ENCODE results near the gene CRELD1. TPM values are rescaled to one million over a fixed set of nuclear protein-coding genes. Genes with fewer than 3 reads are reported as not detected.
A peak's percentile ranks its signal among the peaks of the same experiment; 100 is the strongest.

CRELD1 gene
- total RNA-seq, 3 donors from 2014 or later = 16.7 to 54.1 (median 29.3) TPM

- intact Hi-C loops (cut with DNase I, micrococcal nuclease) = no loop called here
- ATAC-seq (no peak), DNase-seq (no peak)
- no peak for TF ChIP-seq CTCF (IDR thresholded peaks at IDR 0.05)
- H3K4me1 ChIP-seq (ENCODE audit: low read depth) = peaks cover 35% of the 10 kb centered on the region
- peaks cover 3% of the 10 kb centered on the region for H3K36me3 ChIP-seq (ENCODE audit: low read depth)
- no peaks in the 10 kb centered on the region for H3K9me3 ChIP-seq
- no peak overlapping the region for H3K4me3 ChIP-seq
Observed at GRCh38 chr3:9914559-9915253, 18.9 kb upstream of the CRELD1 start.

- peak; percentile 75 to 84 (median 81) for DNase-seq
Observed at GRCh38 chr3:9915254-9916141, 18.1 kb upstream of the CRELD1 start.

GRCh38 chr3:9916346-9916733, 17.3 kb upstream of the CRELD1 start:
- no peak overlapping the region for H3K4me3 ChIP-seq
- intact Hi-C loops (cut with DNase I, micrococcal nuclease) = no loop called here
- TF ChIP-seq CTCF (IDR thresholded peaks at IDR 0.05) = no peak
- ATAC-seq (no peak), DNase-seq (no peak)
- H3K4me1 ChIP-seq (ENCODE audit: low read depth) = peaks cover 35% of the 10 kb centered on the region
- peaks cover 3% of the 10 kb centered on the region for H3K36me3 ChIP-seq (ENCODE audit: low read depth)
- H3K9me3 ChIP-seq = no peaks in the 10 kb centered on the region

More at GRCh38 chr3:9915254-9916141, 18.1 kb upstream of the CRELD1 start:
- peak overlapping the region; percentile 32 for H3K4me3 ChIP-seq
- no peaks in the 10 kb centered on the region for H3K9me3 ChIP-seq
- intact Hi-C loops (cut with DNase I, micrococcal nuclease) = no loop called here
- H3K4me1 ChIP-seq (ENCODE audit: low read depth) = peaks cover 35% of the 10 kb centered on the region
- peak; percentile 65 for ATAC-seq
- peak; percentile 13 for TF ChIP-seq CTCF (IDR thresholded peaks at IDR 0.05)
- peaks cover 3% of the 10 kb centered on the region for H3K36me3 ChIP-seq (ENCODE audit: low read depth)

GRCh38 chr3:9916734-9917680, 16.6 kb upstream of the CRELD1 start, which contains the start of gene IL17RC:
TSS of gene IL17RC (plus strand) at chr3:9917098. CDS start at chr3:9917316, 218 bp downstream.
- DNase-seq (peak; percentile 90 to 93 (median 91)), ATAC-seq (peak; percentile 89)
- Histone ChIP-seq H3K9me3 (no peaks in the 10 kb centered on the region), H3K4me3 (peak within 1 kb of the TSS; percentile 32), H3K4me1 (ENCODE audit: low read depth) (peaks cover 35% of the 10 kb centered on the region), H3K36me3 (ENCODE audit: low read depth) (peaks cover 3% of the 10 kb centered on the region)
- no peak for TF ChIP-seq CTCF (IDR thresholded peaks at IDR 0.05)
- intact Hi-C loops (cut with DNase I, micrococcal nuclease) = no loop called here

GRCh38 chr3:9917820-9918219, 15.8 kb upstream of the CRELD1 start:
- ATAC-seq (no peak), DNase-seq (no peak)
- no peaks in the 10 kb centered on the region for H3K9me3 ChIP-seq
- H3K4me1 ChIP-seq (ENCODE audit: low read depth) = peaks cover 35% of the 10 kb centered on the region
- H3K36me3 ChIP-seq (ENCODE audit: low read depth) = no peaks in the 10 kb centered on the region
- no peak for TF ChIP-seq CTCF (IDR thresholded peaks at IDR 0.05)
- intact Hi-C loops (cut with DNase I, micrococcal nuclease) = no loop called here
- no peak overlapping the region for H3K4me3 ChIP-seq
